ENCODE measurements around the gene PSMA6. TPM values are rescaled to one million over a fixed set of nuclear protein-coding genes. Genes with fewer than 3 reads are reported as not detected.
"Not testable (repeated sequence)": the region's sequence is repeated elsewhere in the genome, so short reads cannot be mapped to it uniquely, and the experiment has no call there.

PSMA6 gene
- 306 and 325 TPM in 2 replicates for total RNA-seq (2014; rRNA removed; shearing (Covaris generic))

- Histone ChIP-seq H3K27ac (peak within 1 kb of the TSS; percentile 48), H3K36me3 (peaks cover 21% of the 10 kb centered on the region), H3K4me1 (replicated peaks) (peaks cover 12% of the 10 kb centered on the region), H3K9me3 (replicated peaks) (no peaks in the 10 kb centered on the region), H3K4me3 (peak within 1 kb of the TSS; percentile 56), H3K27me3 (replicated peaks) (no peaks in the 10 kb centered on the region)
- peak; percentile 96 to 98 for DNase-seq (ENCODE audit: low read depth in 1 of 2, low spot score in 2 of 2)
These were observed at the start of gene PSMA6 for GRCh38 chr14:35292051-35292769. PSMA6 (plus strand) TSS chr14:35292382; CDS start chr14:35292477, 95 bp downstream.

- H3K9me3 ChIP-seq (replicated peaks): no peaks in the 10 kb centered on the region
- H3K27me3 ChIP-seq (replicated peaks): no peaks in the 10 kb centered on the region
- DNase-seq (ENCODE audit: low read depth in 1 of 2, low spot score in 2 of 2): no peak
- no peaks in the 10 kb centered on the region for H3K4me1 ChIP-seq (replicated peaks)
- no peak overlapping the region for H3K27ac ChIP-seq
- no peaks in the 10 kb centered on the region for H3K36me3 ChIP-seq
- no peak overlapping the region for H3K4me3 ChIP-seq
These were observed 49.4 kb upstream of the PSMA6 start for GRCh38 chr14:35242599-35243311.

DNA sequence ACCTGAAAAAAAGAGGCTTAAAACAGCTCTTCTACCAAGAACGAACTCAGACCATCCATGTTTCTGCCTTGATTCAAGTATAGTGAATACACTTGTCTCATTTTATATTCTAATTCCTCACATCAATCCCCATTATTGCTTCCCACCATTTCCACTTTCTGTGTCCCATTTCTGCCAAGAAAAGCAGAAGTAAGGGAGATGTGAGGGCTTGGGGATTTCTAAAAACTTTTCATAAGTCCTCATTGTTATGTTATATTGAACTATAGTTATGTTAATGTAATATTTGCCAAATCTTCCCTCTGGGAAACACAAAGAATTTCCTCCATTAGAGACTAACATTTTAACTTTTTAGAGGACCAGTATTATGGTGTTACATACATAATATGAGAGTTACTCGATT lies 48.2 kb upstream of the PSMA6 start:
- H3K27ac ChIP-seq: no peak overlapping the region

DNA sequence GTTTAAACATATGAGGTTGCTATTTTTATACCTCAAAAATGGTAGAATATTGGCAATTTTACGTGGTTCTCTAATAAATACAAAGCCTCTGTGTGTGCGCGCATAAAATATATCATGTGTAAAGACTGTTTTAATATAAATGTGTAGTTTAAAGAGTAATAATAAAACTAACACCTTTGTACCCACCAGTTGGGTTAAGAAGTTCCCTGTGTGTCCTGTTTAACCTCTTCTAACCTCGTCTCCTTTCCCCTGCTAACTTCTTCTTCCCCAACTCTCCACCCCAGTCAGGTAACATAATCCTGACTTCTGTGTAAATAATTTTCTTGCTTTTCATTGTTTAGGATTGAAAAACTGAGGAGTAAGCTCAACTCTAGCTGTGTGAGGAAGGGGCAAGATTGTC lies 47.6 kb upstream of the PSMA6 start:
- Histone ChIP-seq H3K36me3 (0 out of 2 replicates have a peak, but pooled peaks cover 2% of the 10 kb centered on the region), H3K9me3 (replicated peaks) (no peaks in the 10 kb centered on the region), H3K4me3 (no peak overlapping the region), H3K4me1 (replicated peaks) (no peaks in the 10 kb centered on the region), H3K27me3 (replicated peaks) (no peaks in the 10 kb centered on the region), H3K27ac (no peak overlapping the region)
- DNase-seq (ENCODE audit: low read depth in 1 of 2, low spot score in 2 of 2): no peak

More for the DNA sequence above, 48.2 kb upstream of the PSMA6 start:
- DNase-seq (ENCODE audit: low read depth in 1 of 2, low spot score in 2 of 2): no peak
- Histone ChIP-seq H3K4me1 (replicated peaks) (no peaks in the 10 kb centered on the region), H3K4me3 (no peak overlapping the region), H3K27me3 (replicated peaks) (no peaks in the 10 kb centered on the region), H3K9me3 (replicated peaks) (no peaks in the 10 kb centered on the region), H3K36me3 (0 out of 2 replicates have a peak, but pooled peaks cover 2% of the 10 kb centered on the region)

DNA sequence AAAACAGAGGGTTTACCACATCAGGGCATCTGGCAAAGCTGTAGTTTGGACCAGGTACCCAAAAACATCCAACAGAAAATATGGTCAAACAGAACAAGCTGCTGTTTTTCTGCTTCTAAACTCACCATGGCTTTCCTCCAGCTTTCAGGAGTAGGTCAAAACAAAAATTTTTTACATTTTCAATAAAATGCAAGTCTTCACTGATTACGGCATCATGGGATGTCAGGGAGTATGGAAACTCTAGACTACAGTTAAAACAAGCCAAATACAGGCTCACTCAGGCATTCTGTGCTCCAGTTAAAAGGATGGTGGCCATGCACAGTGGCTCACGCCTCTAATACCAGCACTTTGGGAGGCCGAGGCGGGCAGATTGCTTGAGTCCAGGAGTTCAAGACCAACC lies 47.1 kb upstream of the PSMA6 start:
- H3K27me3 ChIP-seq (replicated peaks): no peaks in the 10 kb centered on the region
- H3K27ac ChIP-seq: no peak overlapping the region
- H3K9me3 ChIP-seq (replicated peaks): no peaks in the 10 kb centered on the region
- H3K36me3 ChIP-seq: 0 out of 2 replicates have a peak, but pooled peaks cover 2% of the 10 kb centered on the region
- H3K4me3 ChIP-seq: no peak overlapping the region
- DNase-seq (ENCODE audit: low read depth in 1 of 2, low spot score in 2 of 2): no peak
- H3K4me1 ChIP-seq (replicated peaks): no peaks in the 10 kb centered on the region

DNA sequence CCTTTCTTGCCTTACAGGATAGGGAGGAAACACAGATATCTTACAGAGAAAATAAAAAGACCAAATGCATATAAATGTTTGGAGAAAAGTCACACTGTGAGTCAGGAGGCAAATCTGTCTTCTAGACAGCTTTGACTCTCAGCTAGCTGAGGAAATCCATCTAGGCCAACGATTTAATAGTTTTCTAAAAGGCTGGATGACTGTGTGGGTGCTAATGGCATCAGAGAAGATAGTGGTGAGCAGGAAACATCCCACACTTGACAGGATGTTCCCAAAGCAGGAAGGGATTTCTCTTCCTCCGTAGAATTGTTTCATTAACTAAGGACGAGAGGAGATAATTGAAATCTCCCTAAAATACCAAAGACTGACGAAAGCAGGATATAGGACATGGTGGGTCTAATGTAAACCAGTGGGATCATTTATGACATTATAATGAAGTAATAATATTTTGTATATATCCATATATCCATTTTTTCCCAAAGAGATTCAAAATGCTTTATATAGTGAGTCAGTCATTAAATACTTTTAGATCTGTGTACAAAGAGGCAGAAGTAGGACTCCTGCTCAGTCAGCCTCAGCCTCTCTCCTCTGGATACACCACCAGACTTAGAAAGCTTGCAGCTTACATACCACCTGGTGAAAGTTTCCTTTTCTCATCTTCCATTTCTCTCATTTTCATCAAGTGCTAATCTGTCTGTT lies 44.3 kb upstream of the PSMA6 start:
- DNase-seq (ENCODE audit: low read depth in 1 of 2, low spot score in 2 of 2): no peak
- no peak overlapping the region for H3K4me3 ChIP-seq
- H3K9me3 ChIP-seq (replicated peaks): no peaks in the 10 kb centered on the region
- H3K4me1 ChIP-seq (replicated peaks): no peaks in the 10 kb centered on the region
- 0 out of 2 replicates have a peak, but pooled peaks cover 2% of the 10 kb centered on the region for H3K36me3 ChIP-seq
- no peaks in the 10 kb centered on the region for H3K27me3 ChIP-seq (replicated peaks)
- H3K27ac ChIP-seq: no peak overlapping the region

GRCh38 chr14:35248476-35248788 lies 43.8 kb upstream of the PSMA6 start:
- H3K27ac ChIP-seq: no peak overlapping the region
- H3K4me1 ChIP-seq (replicated peaks): no peaks in the 10 kb centered on the region
- 0 out of 2 replicates have a peak, but pooled peaks cover 2% of the 10 kb centered on the region for H3K36me3 ChIP-seq
- H3K27me3 ChIP-seq (replicated peaks): no peaks in the 10 kb centered on the region
- DNase-seq (ENCODE audit: low read depth in 1 of 2, low spot score in 2 of 2): no peak
- no peak overlapping the region for H3K4me3 ChIP-seq
- no peaks in the 10 kb centered on the region for H3K9me3 ChIP-seq (replicated peaks)

DNA sequence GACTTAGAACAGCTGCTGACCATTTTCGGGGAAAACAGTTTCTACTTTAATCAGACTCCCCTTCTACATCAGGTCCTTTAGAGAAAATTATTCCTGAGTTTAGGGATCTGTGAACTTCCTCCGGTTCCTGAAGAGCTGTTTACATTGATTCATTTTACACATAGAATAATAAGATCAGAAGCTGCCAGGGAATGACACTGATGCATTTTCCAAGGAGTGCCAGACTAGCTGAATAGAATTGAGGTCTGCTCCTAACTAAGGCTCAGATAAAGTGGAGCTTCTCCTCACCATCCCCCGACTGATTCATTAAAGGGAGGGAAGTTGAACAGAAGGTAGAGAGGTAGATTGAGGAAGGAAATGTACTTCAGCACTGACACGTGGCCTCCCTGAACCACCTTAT lies 41.9 kb upstream of the PSMA6 start:
- H3K4me3 ChIP-seq: no peak overlapping the region
- H3K27me3 ChIP-seq (replicated peaks): no peaks in the 10 kb centered on the region
- DNase-seq (ENCODE audit: low read depth in 1 of 2, low spot score in 2 of 2): no peak
- no peaks in the 10 kb centered on the region for H3K4me1 ChIP-seq (replicated peaks)
- H3K9me3 ChIP-seq (replicated peaks): no peaks in the 10 kb centered on the region
- H3K27ac ChIP-seq: no peak overlapping the region
- 0 out of 2 replicates have a peak, but pooled peaks cover 2% of the 10 kb centered on the region for H3K36me3 ChIP-seq

- no peaks in the 10 kb centered on the region for H3K4me1 ChIP-seq (replicated peaks)
- no peaks in the 10 kb centered on the region for H3K27me3 ChIP-seq (replicated peaks)
- H3K9me3 ChIP-seq (replicated peaks): no peaks in the 10 kb centered on the region
- no peak overlapping the region for H3K4me3 ChIP-seq
- DNase-seq (ENCODE audit: low read depth in 1 of 2, low spot score in 2 of 2): no peak
- 0 out of 2 replicates have a peak, but pooled peaks cover 2% of the 10 kb centered on the region for H3K36me3 ChIP-seq
- no peak overlapping the region for H3K27ac ChIP-seq
These were observed 39.7 kb upstream of the PSMA6 start for GRCh38 chr14:35252451-35252868.

DNA sequence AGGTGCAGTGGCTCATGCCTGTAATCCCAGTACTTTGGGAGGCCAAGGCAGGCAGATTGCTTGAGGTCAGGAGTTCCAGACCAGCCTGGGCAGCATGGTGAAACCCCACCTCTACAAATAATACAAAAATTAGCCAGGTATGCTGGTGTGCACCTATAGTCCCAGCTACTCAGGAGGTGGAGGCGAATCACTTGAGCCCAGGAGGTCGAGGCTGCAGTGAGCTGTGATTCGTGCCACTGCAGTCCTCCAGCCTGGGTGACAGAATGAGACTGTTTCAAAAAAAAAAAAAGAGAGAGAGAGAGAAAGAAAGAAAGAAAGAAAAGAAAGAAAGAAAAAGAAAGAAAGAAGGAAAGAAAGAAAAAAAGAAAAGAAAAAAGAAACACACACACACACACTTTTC lies 39.1 kb upstream of the PSMA6 start:
- H3K36me3 ChIP-seq; H3K4me1 ChIP-seq (replicated peaks); H3K27ac ChIP-seq; H3K9me3 ChIP-seq (replicated peaks); DNase-seq (ENCODE audit: low read depth in 1 of 2, low spot score in 2 of 2); H3K4me3 ChIP-seq; H3K27me3 ChIP-seq (replicated peaks): not testable (repeated sequence)

GRCh38 chr14:35254034-35254622 lies 38.1 kb upstream of the PSMA6 start:
- not testable (repeated sequence) for H3K9me3 ChIP-seq (replicated peaks); H3K4me3 ChIP-seq; H3K4me1 ChIP-seq (replicated peaks); H3K27me3 ChIP-seq (replicated peaks); H3K27ac ChIP-seq; DNase-seq (ENCODE audit: low read depth in 1 of 2, low spot score in 2 of 2); H3K36me3 ChIP-seq

DNA sequence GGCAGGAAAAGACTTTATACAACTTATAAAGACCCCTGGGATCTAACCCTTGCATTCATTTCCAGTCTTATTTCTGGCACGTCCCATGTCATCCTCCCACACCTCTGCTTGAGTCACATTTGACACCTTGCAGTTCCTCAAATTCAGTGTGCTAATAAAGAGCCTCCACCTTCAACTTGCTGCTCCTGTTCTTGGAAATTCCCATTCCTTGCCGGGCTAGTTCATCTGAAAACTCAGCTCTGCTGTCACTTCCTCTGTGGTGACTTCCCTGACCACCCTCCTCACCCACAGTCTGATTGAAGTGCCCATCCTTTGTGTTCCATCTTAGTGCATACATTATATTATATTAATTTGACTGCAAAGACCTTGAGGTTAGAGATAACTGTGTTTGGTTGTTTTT lies 37.4 kb upstream of the PSMA6 start:
- no peak for DNase-seq (ENCODE audit: low read depth in 1 of 2, low spot score in 2 of 2)
- no peak overlapping the region for H3K27ac ChIP-seq
- no peaks in the 10 kb centered on the region for H3K27me3 ChIP-seq (replicated peaks)
- H3K36me3 ChIP-seq: no peaks in the 10 kb centered on the region
- H3K4me3 ChIP-seq: no peak overlapping the region
- H3K4me1 ChIP-seq (replicated peaks): no peaks in the 10 kb centered on the region
- H3K9me3 ChIP-seq (replicated peaks): no peaks in the 10 kb centered on the region

DNA sequence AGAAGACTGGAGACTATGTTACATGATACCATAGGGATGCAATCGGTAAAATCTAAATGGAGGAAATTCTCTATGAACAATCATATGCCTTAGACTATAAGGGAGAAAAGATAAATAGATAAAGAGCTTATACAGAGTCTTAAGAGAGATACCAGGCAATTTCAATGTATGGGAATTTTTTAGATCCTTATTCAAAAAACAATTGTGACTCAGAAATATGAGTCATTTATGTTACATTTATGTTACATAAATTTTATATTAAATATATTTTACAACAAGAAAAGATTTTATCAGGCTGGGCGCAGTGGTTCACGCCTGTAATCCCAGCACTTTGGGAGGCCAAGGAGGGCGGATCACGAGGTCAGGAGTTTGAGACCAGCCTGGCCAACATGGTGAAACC lies 36.5 kb upstream of the PSMA6 start:
- Histone ChIP-seq H3K9me3 (replicated peaks) (no peaks in the 10 kb centered on the region), H3K27me3 (replicated peaks) (no peaks in the 10 kb centered on the region), H3K36me3 (peaks cover 5% of the 10 kb centered on the region; the same call in 1 of the 2 replicates), H3K4me3 (no peak overlapping the region), H3K4me1 (replicated peaks) (no peaks in the 10 kb centered on the region), H3K27ac (no peak overlapping the region)
- no peak for DNase-seq (ENCODE audit: low read depth in 1 of 2, low spot score in 2 of 2)
